Measurements from ENCODE around the gene AP4S1. TPM values are rescaled to one million over a fixed set of nuclear protein-coding genes. Genes with fewer than 3 reads are reported as not detected.

AP4S1 gene
- polyA plus RNA-seq (ENCODE audit: insufficient read length in 4 of 4), result 10 to 100 TPM; 14.4 to 21.5 (median 20.9) TPM

- DNase-seq (ENCODE audit: low read depth in 4 of 4, low spot score in 3 of 4), result peak in 3 of 4 donors; percentile 29 to 41 (median 29)
Measured at GRCh38 chr14:31025367-31026076, at the start of gene AP4S1. TSS of gene AP4S1 (plus strand) at chr14:31025649. CDS start at chr14:31066197, 40,548 bp downstream.

GRCh38 chr14:30977752-30978151, 47.7 kb upstream of the AP4S1 start:
- no peak for DNase-seq (ENCODE audit: low read depth in 4 of 4, low spot score in 3 of 4)

GRCh38 chr14:30980106-30980704, 45.2 kb upstream of the AP4S1 start:
- peak; percentile 12 to 31 (median 19) for DNase-seq (ENCODE audit: low read depth in 4 of 4, low spot score in 3 of 4)

GRCh38 chr14:30980980-30981379, 44.5 kb upstream of the AP4S1 start:
- DNase-seq (ENCODE audit: low read depth in 4 of 4, low spot score in 3 of 4), result no peak

GRCh38 chr14:30982533-30982932, 42.9 kb upstream of the AP4S1 start:
- DNase-seq (ENCODE audit: low read depth in 4 of 4, low spot score in 3 of 4), result no peak

- no peak for DNase-seq (ENCODE audit: low read depth in 4 of 4, low spot score in 3 of 4)
Measured at GRCh38 chr14:30983858-30984257, 41.6 kb upstream of the AP4S1 start.

- DNase-seq (ENCODE audit: low read depth in 4 of 4, low spot score in 3 of 4), result no peak
Measured at GRCh38 chr14:30985796-30986195, 39.7 kb upstream of the AP4S1 start.

- no peak for DNase-seq (ENCODE audit: low read depth in 4 of 4, low spot score in 3 of 4)
Measured at GRCh38 chr14:30988509-30988908, 36.9 kb upstream of the AP4S1 start.

- no peak for DNase-seq (ENCODE audit: low read depth in 4 of 4, low spot score in 3 of 4)
Measured at GRCh38 chr14:30990770-30991169, 34.7 kb upstream of the AP4S1 start.

GRCh38 chr14:30991408-30991807, 34.0 kb upstream of the AP4S1 start:
- no peak for DNase-seq (ENCODE audit: low read depth in 4 of 4, low spot score in 3 of 4)

- no peak for DNase-seq (ENCODE audit: low read depth in 4 of 4, low spot score in 3 of 4)
Measured at GRCh38 chr14:30993071-30993470, 32.4 kb upstream of the AP4S1 start.

- DNase-seq (ENCODE audit: low read depth in 4 of 4, low spot score in 3 of 4), result no peak
Measured at GRCh38 chr14:30994681-30995620, 30.5 kb upstream of the AP4S1 start.

- no peak for DNase-seq (ENCODE audit: low read depth in 4 of 4, low spot score in 3 of 4)
Measured at GRCh38 chr14:30995689-30996088, 29.8 kb upstream of the AP4S1 start.

- DNase-seq (ENCODE audit: low read depth in 4 of 4, low spot score in 3 of 4), result no peak
Measured at GRCh38 chr14:30996892-30997659, 28.4 kb upstream of the AP4S1 start.

- DNase-seq (ENCODE audit: low read depth in 4 of 4, low spot score in 3 of 4), result no peak
Measured at GRCh38 chr14:30998100-30998706, 27.2 kb upstream of the AP4S1 start.

- DNase-seq (ENCODE audit: low read depth in 4 of 4, low spot score in 3 of 4), result no peak
Measured at GRCh38 chr14:30999038-30999773, 26.2 kb upstream of the AP4S1 start.

- DNase-seq (ENCODE audit: low read depth in 4 of 4, low spot score in 3 of 4), result no peak
Measured at GRCh38 chr14:31000629-31001338, 24.7 kb upstream of the AP4S1 start.

GRCh38 chr14:31001339-31001658, 24.1 kb upstream of the AP4S1 start:
- no peak for DNase-seq (ENCODE audit: low read depth in 4 of 4, low spot score in 3 of 4)

- DNase-seq (ENCODE audit: low read depth in 4 of 4, low spot score in 3 of 4), result no peak
Measured at GRCh38 chr14:31003284-31003683, 22.2 kb upstream of the AP4S1 start.

Measured in left renal pelvis (tissue), 4 donors.